GM12878 (cell line): Measurements from ENCODE around the gene ATAD2B.

Source experiments
- CHD2 ChIP-seq: IDR thresholded peaks from 2 replicates; pipeline ENCODE4 v1.6.1; 2011; ENCODE audit warnings: low read depth, low read length, improper control_type of control experiment, borderline replicate concordance
- DPF2 ChIP-seq: fragments of 450-650 bp; IDR thresholded peaks from 2 replicates; pipeline ENCODE4 v1.6.1; 2017; ENCODE audit warnings: mild to moderate bottlenecking
- FOXK2 ChIP-seq: fragments of 450-650 bp; IDR thresholded peaks from 2 replicates; pipeline ENCODE4 v1.6.1; 2017; ENCODE audit warnings: mild to moderate bottlenecking, moderate library complexity
- HDAC2 ChIP-seq: fragments of 200-600 bp; sonication (generic); IDR thresholded peaks from 2 replicates; pipeline ENCODE4 v1.6.1; 2017
- HDAC6 ChIP-seq: fragments of 200-600 bp; sonication (generic); IDR thresholded peaks from one replicate; pipeline ENCODE4 v1.8.0; 2017; ENCODE audit warnings: antibody characterized with exemption; ENCODE audit not compliant: unreplicated experiment
- HDGF ChIP-seq: fragments of 450-650 bp; IDR thresholded peaks from 2 replicates; pipeline ENCODE4 v1.6.1; 2016; ENCODE audit warnings: antibody characterized with exemption
- MXI1 ChIP-seq: fragments of 150-350 bp; IDR thresholded peaks from 2 replicates; pipeline ENCODE4 v1.6.1; 2011; ENCODE audit warnings: low read depth, mild to moderate bottlenecking, inconsistent platforms, low read length, improper control_type of control experiment
- PML ChIP-seq: IDR thresholded peaks from 2 replicates; pipeline ENCODE4 v1.6.1; 2012; ENCODE audit warnings: low read length, inconsistent platforms
- POLR2A ChIP-seq: IDR thresholded peaks from 2 replicates; pipeline ENCODE4 v1.6.1; 2011; ENCODE audit warnings: low read depth, mild to moderate bottlenecking, low read length
- SKIL ChIP-seq: fragments of 450-650 bp; IDR thresholded peaks from 2 replicates; pipeline ENCODE4 v1.6.1; 2017; ENCODE audit warnings: mild to moderate bottlenecking, low read depth, inconsistent platforms; ENCODE audit not compliant: poor library complexity, severe bottlenecking
- SPI1 ChIP-seq: IDR thresholded peaks from 2 replicates; pipeline ENCODE4 v1.6.1; 2011; ENCODE audit warnings: low read depth, mild to moderate bottlenecking, low read length, moderate library complexity, borderline replicate concordance; ENCODE audit not compliant: insufficient read depth
- USF2 ChIP-seq: IDR thresholded peaks from 2 replicates; pipeline ENCODE4 v1.6.1; 2011; ENCODE audit warnings: low read depth, low read length, improper control_type of control experiment, borderline replicate concordance
- WRNIP1 ChIP-seq: IDR thresholded peaks from 2 replicates; pipeline ENCODE4 v1.6.1; 2011; ENCODE audit warnings: low read depth, low read length, improper control_type of control experiment, borderline replicate concordance
- TF ChIP-seq, protein P1 (sequence below), 3 experiments: IDR thresholded peaks in 2 of 3; conservative IDR thresholded peaks in 1 of 3; 2 replicates each; pipeline ENCODE4 v1.5.1; 2011; ENCODE audit warnings: low read depth in 3 of 3, low read length in 3 of 3, mild to moderate bottlenecking in 3 of 3, control low read depth in 2 of 3, moderate library complexity in 2 of 3, inconsistent platforms in 1 of 3, mixed read lengths in 1 of 3; ENCODE audit not compliant: control insufficient read depth in 2 of 3, insufficient read depth in 1 of 3; ENCODE audit errors: extremely low read depth in 1 of 3

GRCh38 chr2:23803264-23803964, 123.5 kb downstream of the ATAD2B start:
- TF ChIP-seq, protein P1, sequence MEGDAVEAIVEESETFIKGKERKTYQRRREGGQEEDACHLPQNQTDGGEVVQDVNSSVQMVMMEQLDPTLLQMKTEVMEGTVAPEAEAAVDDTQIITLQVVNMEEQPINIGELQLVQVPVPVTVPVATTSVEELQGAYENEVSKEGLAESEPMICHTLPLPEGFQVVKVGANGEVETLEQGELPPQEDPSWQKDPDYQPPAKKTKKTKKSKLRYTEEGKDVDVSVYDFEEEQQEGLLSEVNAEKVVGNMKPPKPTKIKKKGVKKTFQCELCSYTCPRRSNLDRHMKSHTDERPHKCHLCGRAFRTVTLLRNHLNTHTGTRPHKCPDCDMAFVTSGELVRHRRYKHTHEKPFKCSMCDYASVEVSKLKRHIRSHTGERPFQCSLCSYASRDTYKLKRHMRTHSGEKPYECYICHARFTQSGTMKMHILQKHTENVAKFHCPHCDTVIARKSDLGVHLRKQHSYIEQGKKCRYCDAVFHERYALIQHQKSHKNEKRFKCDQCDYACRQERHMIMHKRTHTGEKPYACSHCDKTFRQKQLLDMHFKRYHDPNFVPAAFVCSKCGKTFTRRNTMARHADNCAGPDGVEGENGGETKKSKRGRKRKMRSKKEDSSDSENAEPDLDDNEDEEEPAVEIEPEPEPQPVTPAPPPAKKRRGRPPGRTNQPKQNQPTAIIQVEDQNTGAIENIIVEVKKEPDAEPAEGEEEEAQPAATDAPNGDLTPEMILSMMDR (IDR thresholded peaks at IDR 0.05 in 2 of 3, conservative IDR thresholded peaks at IDR 0.05 in 1 of 3; ENCODE audit: control insufficient read depth in 2 of 3, extremely low read depth in 1 of 3, insufficient read depth in 1 of 3, low read depth in 3 of 3, low read length in 3 of 3) = no peak
- TF ChIP-seq MXI1 (no peak), HDAC2 (no peak), HDAC6 (no peak), SPI1 (no peak), FOXK2 (no peak), POLR2A (no peak), USF2 (no peak), WRNIP1 (no peak), CHD2 (no peak), HDGF (no peak), DPF2 (no peak), SKIL (no peak), PML (no peak)
